Endothelial cell of umbilical vein (primary cell): ENCODE results near the gene BPTF. TPM values are rescaled to one million over a fixed set of nuclear protein-coding genes. Genes with fewer than 3 reads are reported as not detected.

Source experiments
- BruUV-seq: library from RNA; stranded (reverse); fragments of 400-500 nt; replicated peaks from 2 replicates; lab custom pipeline; 2021; lab: Mats Ljungman, UMichigan
- CTCF ChIA-PET: fragments of 300-600, 350-600 bp; sonication (Branson Sonifier 250); formaldehyde crosslinking; loops from one replicate; lab custom pipeline; 2021; ENCODE audit warnings: antibody characterized with exemption, inconsistent platforms; lab: Charles Lee
- POLR2A ChIA-PET: fragments of 300-600, 350-600 bp; sonication (Branson Sonifier 250); formaldehyde crosslinking; loops from one replicate; lab custom pipeline; 2021; ENCODE audit warnings: antibody characterized with exemption, inconsistent platforms; lab: Charles Lee
- DNase-seq: peaks from one replicate; pipeline ENCODE4 v3.0.0-alpha.2; 2011; ENCODE audit warnings: low read depth, low spot score
- FAIRE-seq: peaks from 2 replicates; lab custom pipeline; 2011; peaks lifted over from hg19 to GRCh38; lab: Jason Lieb, UNC
- H2AFZ ChIP-seq: 2 replicates; pipeline ENCODE4 v1.6.0; 2012; ENCODE audit warnings: low read depth, low read length, control low read depth, inconsistent platforms
- H3K27ac ChIP-seq: 2 replicates; pipeline ENCODE4 v1.5.1; 2011; ENCODE audit warnings: low read depth, mild to moderate bottlenecking, control low read depth, low read length, moderate library complexity; ENCODE audit not compliant: insufficient read depth
- H3K27me3 ChIP-seq, 2 experiments: 2 replicates each; pipeline versions ENCODE4 v1.6.0 to v1.6.1; 2011; ENCODE audit warnings: low read length in 2 of 2, mixed read lengths in 1 of 2; ENCODE audit not compliant: control insufficient read depth in 2 of 2, insufficient read depth in 2 of 2
- H3K36me3 ChIP-seq, 2 experiments: 2 replicates in 1 of 2; 3 replicates in 1 of 2; pipeline ENCODE4 v1.5.1; 2011; ENCODE audit warnings: low read length in 2 of 2, mild to moderate bottlenecking in 1 of 2, moderate library complexity in 1 of 2; ENCODE audit not compliant: control insufficient read depth in 2 of 2, insufficient read depth in 2 of 2; ENCODE audit errors: extremely low read depth in 1 of 2
- H3K4me1 ChIP-seq: 3 replicates; pipeline ENCODE4 v1.5.1; 2011; ENCODE audit warnings: mild to moderate bottlenecking, low read length; ENCODE audit not compliant: control insufficient read depth, insufficient read depth; ENCODE audit errors: extremely low read depth
- H3K4me2 ChIP-seq: 2 replicates; pipeline ENCODE4 v1.6.1; 2011; ENCODE audit warnings: low read length, control low read depth, mixed read lengths; ENCODE audit not compliant: insufficient read depth
- H3K4me3 ChIP-seq, 3 experiments: fragments of 200-600 bp in 1 of 3; sonication (generic), shearing (Covaris generic) in 1 of 3; replicated peaks in 1 of 3; 2 replicates each; pipeline ENCODE4 v1.5.1; 2011 to 2016; ENCODE audit warnings: control low read depth in 3 of 3, low read length in 3 of 3, mild to moderate bottlenecking in 2 of 3, inconsistent platforms in 1 of 3, low read depth in 1 of 3, moderate library complexity in 1 of 3; ENCODE audit not compliant: insufficient read depth in 1 of 3
- H3K79me2 ChIP-seq: 2 replicates; pipeline ENCODE4 v1.6.0; 2012; ENCODE audit warnings: low read length, inconsistent platforms; ENCODE audit not compliant: control insufficient read depth, insufficient read depth
- H3K9ac ChIP-seq: replicated peaks from 2 replicates; pipeline ENCODE3; 2011; ENCODE audit warnings: low read length, control low read depth; ENCODE audit not compliant: insufficient read depth; ENCODE audit errors: extremely low read depth
- H3K9me1 ChIP-seq: replicated peaks from 3 replicates; pipeline ENCODE4 v1.6.0; 2011; ENCODE audit warnings: mild to moderate bottlenecking, low read length; ENCODE audit not compliant: control insufficient read depth, insufficient read depth; ENCODE audit errors: extremely low read depth
- H3K9me3 ChIP-seq: replicated peaks from 2 replicates; pipeline ENCODE4 v1.5.1; 2012; ENCODE audit warnings: low read length, inconsistent platforms; ENCODE audit not compliant: control insufficient read depth, insufficient read depth
- H4K20me1 ChIP-seq: replicated peaks from 2 replicates; pipeline ENCODE3; 2011; ENCODE audit warnings: mild to moderate bottlenecking, low read length; ENCODE audit not compliant: control insufficient read depth, insufficient read depth; ENCODE audit errors: extremely low read depth
- CTCF ChIP-seq, 2 donors: IDR thresholded peaks; 1 replicate in 1 of 2; 2 replicates in 1 of 2; pipeline ENCODE4 v1.5.1; 2011; ENCODE audit warnings: low read length in 2 of 2, mild to moderate bottlenecking in 2 of 2, moderate library complexity in 2 of 2, control low read depth in 1 of 2, inconsistent platforms in 1 of 2, low read depth in 1 of 2; ENCODE audit not compliant: insufficient read depth in 1 of 2; ENCODE audit errors: extremely low read depth in 1 of 2
- EZH2 ChIP-seq: IDR thresholded peaks from 2 replicates; pipeline ENCODE4 v1.6.1; 2012; ENCODE audit warnings: borderline replicate concordance, low read depth, mild to moderate bottlenecking, moderate library complexity, low read length, inconsistent platforms; ENCODE audit not compliant: severe bottlenecking
- FOS ChIP-seq: IDR thresholded peaks from 2 replicates; pipeline ENCODE4 v1.6.1; 2011; ENCODE audit warnings: mild to moderate bottlenecking, low read length, moderate library complexity, borderline replicate concordance; ENCODE audit not compliant: insufficient read depth
- JUN ChIP-seq: IDR thresholded peaks from 2 replicates; pipeline ENCODE4 v1.6.1; 2011; ENCODE audit warnings: borderline replicate concordance, low read depth; ENCODE audit not compliant: insufficient read length, insufficient read depth
- MAX ChIP-seq: IDR thresholded peaks from 2 replicates; pipeline ENCODE4 v1.6.1; 2011; ENCODE audit not compliant: insufficient read depth, insufficient read length
- POLR2A ChIP-seq: IDR thresholded peaks from 2 replicates; pipeline ENCODE4 v1.6.1; 2012; ENCODE audit warnings: low read depth, mild to moderate bottlenecking, control low read depth, low read length
- POLR2AphosphoS5 ChIP-seq: IDR thresholded peaks from 2 replicates; pipeline ENCODE4 v1.6.1; 2012; ENCODE audit warnings: low read depth, mild to moderate bottlenecking, control low read depth, low read length, moderate library complexity; ENCODE audit not compliant: insufficient read depth
- dilution Hi-C: fragments of 300-500 bp; cut with MboI; formaldehyde crosslinking; loops from one replicate; pipeline ENCODE4 v1.15.0; 2019; ENCODE audit warnings: low sequenced_read_pairs; ENCODE audit not compliant: extremely low pct_ligation_motif_present
- intact Hi-C: fragments of 100-400 bp; cut with micrococcal nuclease; formaldehyde crosslinking; loops from one replicate; pipeline ENCODE4 v1.10.0; 2022
- polyA plus RNA-seq, 4 experiments: library from polyadenylated mRNA; depleted of rRNA in 3 of 4; stranded (reverse) in 3 of 4; unstranded in 1 of 4; fragments of >200 nt; gene quantifications; 2 replicates each; pipeline versions ENCODE4 v1.2.1 to v1.2.3, GENCODE V29; 2011 to 2012; ENCODE audit warnings: missing spikeins in 1 of 4
- total RNA-seq: library from RNA; stranded (reverse); gene quantifications from 2 replicates; pipeline ENCODE4 v1.2.3, GENCODE V29; 2021

Gene BPTF
- total and polyA plus RNA-seq, 2 donors (not counting 3 experiments of a cell fraction or from before 2014, with no cell fraction given), result 41.0 to 88.1 TPM

GRCh38 chr17:67920212-67920611 is 94.9 kb downstream of the BPTF start:
- ChIA-PET POLR2A (no interaction called here), CTCF (no interaction called here)
- no peak overlapping the region for H3K9ac ChIP-seq
- H3K4me2 ChIP-seq, result no peak overlapping the region
- H4K20me1 ChIP-seq, result no peaks in the 10 kb centered on the region
- no peak overlapping the region for H3K4me3 ChIP-seq
- no peak for FAIRE-seq
- no peaks in the 10 kb centered on the region for H3K27me3 ChIP-seq
- H3K27ac ChIP-seq, result no peak overlapping the region
- no peaks in the 10 kb centered on the region for H3K9me3 ChIP-seq
- H3K9me1 ChIP-seq, result no peaks in the 10 kb centered on the region
- dilution Hi-C loops, result no loop called here
- TF ChIP-seq MAX (no peak), POLR2A (no peak), FOS (no peak), CTCF (IDR thresholded peaks at IDR 0.05; ENCODE audit: extremely low read depth in 1 of 2, insufficient read depth in 1 of 2, low read depth in 1 of 2, low read length in 2 of 2) (no peak), POLR2AphosphoS5 (no peak), EZH2 (no peak), JUN (no peak)
- intact Hi-C loops, result no loop called here
- H3K4me1 ChIP-seq, result no peaks in the 10 kb centered on the region
- no peaks in the 10 kb centered on the region for H3K79me2 ChIP-seq
- no peak overlapping the region for H2AFZ ChIP-seq
- peaks cover under 1 to 13% of the 10 kb centered on the region in 2 experiments for H3K36me3 ChIP-seq
- no TSS peak for BruUV-seq
- DNase-seq, result no peak
